ENCODE results near the gene DNASE1L3. TPM values are rescaled to one million over a fixed set of nuclear protein-coding genes. Genes with fewer than 3 reads are reported as not detected.

Gene DNASE1L3
- total RNA-seq, 4 donors from 2014 or later: 1.2 to 11.5 (median 2.4) TPM

DNA sequence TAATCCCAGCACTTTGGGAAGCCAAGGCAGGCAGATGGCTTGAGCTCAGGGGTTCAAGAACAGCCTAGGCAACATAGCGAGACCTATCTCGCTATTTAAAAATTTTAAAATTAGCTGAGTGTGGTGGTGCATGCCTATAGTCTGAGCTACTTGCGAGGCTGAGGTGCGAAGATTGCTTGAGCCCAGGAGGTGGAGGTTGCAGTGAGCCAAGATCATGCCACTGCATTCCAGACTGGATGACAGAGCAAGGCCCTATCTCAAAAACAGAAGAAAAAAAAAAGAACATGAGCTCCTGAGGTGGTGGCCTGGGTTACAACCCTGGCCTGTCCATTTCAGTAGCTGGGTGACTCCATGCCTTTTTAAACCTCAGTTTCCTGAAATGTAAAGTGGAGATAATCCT, 7.2 kb downstream of the DNASE1L3 start:
- TF ChIP-seq CTCF (IDR thresholded peaks at IDR 0.05; ENCODE audit: low read depth): no peak

DNA sequence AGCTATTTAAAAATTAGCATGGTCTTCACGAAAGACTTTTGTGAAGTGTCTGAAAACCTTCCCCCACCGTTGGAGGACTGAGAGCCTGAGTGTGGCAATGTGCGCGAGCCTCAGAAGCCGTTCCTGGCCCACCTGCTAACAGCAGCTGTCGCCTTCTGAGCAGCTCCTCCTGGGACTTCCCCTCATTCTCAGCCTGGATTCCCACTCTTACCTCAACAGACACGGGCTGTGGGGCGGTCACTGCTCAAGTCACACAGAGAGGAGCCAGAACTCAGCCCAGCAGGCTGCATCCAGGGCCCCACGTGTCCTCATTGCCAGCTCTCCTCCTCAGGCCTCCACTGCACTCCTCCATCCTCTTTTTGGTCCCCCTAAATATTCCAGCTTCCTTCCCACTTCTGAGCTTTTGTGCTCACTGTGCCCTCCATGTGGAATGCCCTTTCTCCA, 7.8 kb downstream of the DNASE1L3 start:
- TF ChIP-seq CTCF (IDR thresholded peaks at IDR 0.05; ENCODE audit: low read depth): no peak

- TF ChIP-seq CTCF (IDR thresholded peaks at IDR 0.05; ENCODE audit: low read depth): no peak
These were observed 9.9 kb downstream of the DNASE1L3 start for GRCh38 chr3:58200846-58201355.

- no peak for TF ChIP-seq CTCF (IDR thresholded peaks at IDR 0.05; ENCODE audit: low read depth)
These were observed 10.6 kb downstream of the DNASE1L3 start for GRCh38 chr3:58200121-58200709.

DNA sequence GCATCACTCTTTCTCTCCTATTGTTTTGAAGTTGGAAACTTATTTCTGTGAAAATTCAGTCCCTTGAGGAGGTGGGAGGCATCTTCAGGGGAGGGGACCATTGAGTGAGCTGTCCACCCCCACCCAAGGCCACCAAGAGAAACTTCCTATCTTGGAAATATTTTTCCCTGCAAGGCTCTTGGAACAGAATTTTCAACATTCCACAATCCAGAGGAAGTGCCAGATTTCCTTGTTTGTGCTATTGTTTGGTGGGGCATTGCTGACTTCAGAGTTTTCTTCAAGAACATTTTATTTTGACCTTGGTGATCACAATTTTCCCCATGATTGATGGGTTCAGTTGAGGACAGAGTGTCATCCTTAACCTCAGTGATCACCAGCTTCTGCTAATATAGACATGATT, 12.0 kb downstream of the DNASE1L3 start:
- no peak for TF ChIP-seq CTCF (IDR thresholded peaks at IDR 0.05; ENCODE audit: low read depth)

DNA sequence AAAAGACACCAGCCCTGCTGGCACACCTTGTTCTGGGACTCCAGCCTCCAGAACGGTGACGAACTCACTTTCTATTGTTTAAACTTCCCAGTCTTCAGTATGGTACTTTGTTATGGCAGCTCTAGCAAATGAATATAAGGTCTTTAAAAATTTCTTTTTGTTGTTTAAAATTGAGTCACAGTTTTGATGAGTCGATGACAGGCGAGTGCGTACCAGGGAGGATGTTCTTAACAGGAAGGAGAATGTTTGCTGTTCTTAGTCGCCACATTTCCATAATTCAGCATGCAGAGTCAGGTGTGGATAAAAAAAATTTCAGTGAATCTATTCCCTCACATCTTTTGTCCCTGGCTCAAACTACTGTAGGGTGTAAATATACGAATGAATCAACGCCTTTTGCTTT, 12.4 kb downstream of the DNASE1L3 start:
- no peak for TF ChIP-seq CTCF (IDR thresholded peaks at IDR 0.05; ENCODE audit: low read depth)

- no peak for TF ChIP-seq CTCF (IDR thresholded peaks at IDR 0.05; ENCODE audit: low read depth)
These were observed 13.2 kb downstream of the DNASE1L3 start for GRCh38 chr3:58197588-58197987.

Measured in subcutaneous adipose tissue (tissue), 4 donors.